Activated CD8-positive, alpha-beta T cell treated with anti-CD3 and anti-CD28 coated beads for 36 hours (primary cell): ENCODE data around the gene STK24. TPM values are rescaled to one million over a fixed set of nuclear protein-coding genes. Genes with fewer than 3 reads are reported as not detected.
A peak's percentile ranks its signal among the peaks of the same experiment; 100 is the strongest.

Experiments used
- ATAC-seq: fragments of 200-7000 bp; cut with Tn5 transposase; one replicate; pipeline ENCODE4 v1.10.0; 2021; ENCODE audit warnings: mild to moderate bottlenecking, moderate library complexity
- CTCF ChIA-PET: fragments of 350-600 bp; sonication (Branson Sonifier 250); formaldehyde crosslinking; loops from one replicate; lab custom pipeline; 2021; ENCODE audit warnings: antibody characterized with exemption; lab: Charles Lee
- POLR2A ChIA-PET: fragments of 350-600 bp; sonication (Branson Sonifier 250); formaldehyde crosslinking; loops from one replicate; lab custom pipeline; 2021; ENCODE audit warnings: antibody characterized with exemption; lab: Charles Lee
- DNase-seq: peaks from one replicate; pipeline ENCODE4 v3.0.0-alpha.2; 2020
- H3K27ac Mint-ChIP-seq: one replicate; pipeline ENCODE4 v1.8.0; 2021; ENCODE audit warnings: mild to moderate bottlenecking, mixed read lengths
- H3K27me3 Mint-ChIP-seq: one replicate; pipeline ENCODE4 v1.8.0; 2021; ENCODE audit warnings: mixed read lengths
- H3K36me3 Mint-ChIP-seq: one replicate; pipeline ENCODE4 v1.8.0; 2021; ENCODE audit warnings: low read depth, mixed read lengths
- H3K4me1 Mint-ChIP-seq: one replicate; pipeline ENCODE4 v1.8.0; 2021; ENCODE audit warnings: low read depth, mixed read lengths
- H3K4me3 Mint-ChIP-seq: one replicate; pipeline ENCODE4 v1.8.0; 2021; ENCODE audit warnings: mild to moderate bottlenecking, moderate library complexity, mixed read lengths
- H3K9me3 Mint-ChIP-seq: one replicate; pipeline ENCODE4 v1.8.0; 2021; ENCODE audit warnings: mixed read lengths
- intact Hi-C: fragments of 100-400 bp; cut with micrococcal nuclease; formaldehyde crosslinking; loops from one replicate; pipeline ENCODE4 v1.10.0; 2022
- total RNA-seq, 2 experiments: library from RNA; stranded (reverse); gene quantifications; one replicate each; pipeline ENCODE4 v1.2.3, GENCODE V29; 2021
- TF ChIP-seq, protein P1 (sequence below): fragments of 200-600 bp; IDR thresholded peaks from one replicate; pipeline ENCODE4 v1.8.0; 2022; ENCODE audit warnings: antibody characterized with exemption, mild to moderate bottlenecking

The STK24 gene
- total RNA-seq, 2 experiments from 2014 or later: 118 TPM

DNA sequence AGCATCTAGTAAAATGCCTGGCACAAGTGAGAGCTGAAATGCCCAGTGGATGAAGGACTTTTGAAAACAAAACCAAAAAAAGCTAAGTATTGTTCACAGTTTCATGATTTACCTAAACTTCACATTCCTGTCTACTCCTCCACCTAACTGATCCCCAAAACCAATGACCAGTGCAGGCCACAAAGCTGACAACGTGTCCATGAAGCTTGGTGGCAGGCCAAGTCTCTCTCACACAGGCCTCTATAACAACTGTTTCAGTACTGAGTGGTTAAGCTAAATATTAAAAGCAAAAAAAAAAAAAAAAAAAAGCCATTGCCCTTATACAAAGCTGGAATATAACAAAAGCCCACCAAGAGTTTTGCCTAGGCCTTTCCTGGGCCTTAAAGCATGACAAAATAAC lies 36.4 kb downstream of the STK24 start:
- no peaks in the 10 kb centered on the region for H3K27me3 Mint-ChIP-seq
- peaks cover 96% of the 10 kb centered on the region for H3K4me1 Mint-ChIP-seq

DNA sequence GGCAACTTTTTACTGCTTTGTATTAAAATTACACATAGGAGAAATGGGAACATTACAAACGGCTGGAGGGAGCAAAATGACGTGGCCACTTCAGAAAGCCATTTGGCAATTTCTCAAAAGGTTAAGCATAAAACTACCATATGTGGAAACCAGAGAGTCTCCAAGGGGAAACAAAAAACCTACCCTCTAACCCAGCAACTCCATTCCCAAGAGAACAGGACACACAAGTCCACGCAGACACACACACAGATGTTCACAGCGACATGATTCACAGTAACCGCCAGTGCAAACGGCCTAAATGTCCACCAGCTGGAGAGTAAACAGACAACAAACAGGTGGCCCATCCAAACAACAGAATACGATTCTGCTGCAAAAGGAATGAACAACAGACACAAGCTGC lies 37.2 kb downstream of the STK24 start:
- no peaks in the 10 kb centered on the region for H3K9me3 Mint-ChIP-seq
- no peak for ATAC-seq
- TF ChIP-seq, protein P1, sequence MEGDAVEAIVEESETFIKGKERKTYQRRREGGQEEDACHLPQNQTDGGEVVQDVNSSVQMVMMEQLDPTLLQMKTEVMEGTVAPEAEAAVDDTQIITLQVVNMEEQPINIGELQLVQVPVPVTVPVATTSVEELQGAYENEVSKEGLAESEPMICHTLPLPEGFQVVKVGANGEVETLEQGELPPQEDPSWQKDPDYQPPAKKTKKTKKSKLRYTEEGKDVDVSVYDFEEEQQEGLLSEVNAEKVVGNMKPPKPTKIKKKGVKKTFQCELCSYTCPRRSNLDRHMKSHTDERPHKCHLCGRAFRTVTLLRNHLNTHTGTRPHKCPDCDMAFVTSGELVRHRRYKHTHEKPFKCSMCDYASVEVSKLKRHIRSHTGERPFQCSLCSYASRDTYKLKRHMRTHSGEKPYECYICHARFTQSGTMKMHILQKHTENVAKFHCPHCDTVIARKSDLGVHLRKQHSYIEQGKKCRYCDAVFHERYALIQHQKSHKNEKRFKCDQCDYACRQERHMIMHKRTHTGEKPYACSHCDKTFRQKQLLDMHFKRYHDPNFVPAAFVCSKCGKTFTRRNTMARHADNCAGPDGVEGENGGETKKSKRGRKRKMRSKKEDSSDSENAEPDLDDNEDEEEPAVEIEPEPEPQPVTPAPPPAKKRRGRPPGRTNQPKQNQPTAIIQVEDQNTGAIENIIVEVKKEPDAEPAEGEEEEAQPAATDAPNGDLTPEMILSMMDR: no peak
- DNase-seq: no peak
- no peak overlapping the region for H3K4me3 Mint-ChIP-seq
- ChIA-PET POLR2A (interaction anchor here (1.2 to 7.4 kb wide), 4 partner anchors 10 to 26 kb away, joined by 3 to 41 read pairs (median 6); no protein-coding TSS in a partner anchor), CTCF (interaction anchor here (1.7 to 2.8 kb wide), 2 partner anchors 9 to 57 kb away, joined by 5 to 22 read pairs; no protein-coding TSS in a partner anchor)
- intact Hi-C loops: no loop called here
- peaks cover 32% of the 10 kb centered on the region for H3K36me3 Mint-ChIP-seq
- H3K27ac Mint-ChIP-seq: no peak overlapping the region
- no peaks in the 10 kb centered on the region for H3K27me3 Mint-ChIP-seq
- H3K4me1 Mint-ChIP-seq: peaks cover 96% of the 10 kb centered on the region

More for the DNA sequence above, 36.4 kb downstream of the STK24 start:
- no peak for DNase-seq
- H3K4me3 Mint-ChIP-seq: no peak overlapping the region
- TF ChIP-seq, protein P1: no peak
- POLR2A ChIA-PET: interaction anchor here (1.1 to 7.4 kb wide), 3 partner anchors 11 to 36 kb away, joined by 3 to 41 read pairs (median 10); no protein-coding TSS in a partner anchor
- H3K36me3 Mint-ChIP-seq: peaks cover 32% of the 10 kb centered on the region
- H3K27ac Mint-ChIP-seq: no peak overlapping the region
- H3K9me3 Mint-ChIP-seq: no peaks in the 10 kb centered on the region
- no peak for ATAC-seq
- intact Hi-C loops: no loop called here
- CTCF ChIA-PET: interaction anchor here (1.0 to 2.8 kb wide), 6 partner anchors 10 to 113 kb away, joined by 3 to 22 read pairs (median 5); no protein-coding TSS in a partner anchor

DNA sequence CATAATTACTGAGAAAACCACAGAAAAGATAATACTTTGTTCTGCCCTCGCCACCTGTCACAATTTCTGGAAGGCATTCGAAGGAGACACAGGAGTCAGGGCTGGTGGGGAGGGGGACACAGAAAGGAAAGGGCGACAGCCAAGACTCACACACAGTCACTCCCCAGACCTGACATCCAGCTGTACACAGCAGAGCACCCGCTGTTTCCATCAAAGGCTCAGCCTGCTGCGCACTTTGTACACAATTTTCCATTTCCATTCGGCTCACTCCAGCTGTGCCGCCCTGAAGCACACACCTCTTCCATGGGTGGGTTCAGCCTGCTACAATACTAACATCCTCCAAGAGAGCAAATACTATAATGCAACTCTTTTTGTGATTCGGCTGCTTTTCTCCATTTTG lies 38.0 kb downstream of the STK24 start:
- no peaks in the 10 kb centered on the region for H3K9me3 Mint-ChIP-seq
- POLR2A ChIA-PET: interaction anchor here (0.6 to 7.4 kb wide), 5 partner anchors 9 to 365 kb away, joined by 3 to 41 read pairs (median 3); no protein-coding TSS in a partner anchor
- DNase-seq (no peak), ATAC-seq (no peak)
- CTCF ChIA-PET: no interaction called here
- no peak overlapping the region for H3K4me3 Mint-ChIP-seq
- TF ChIP-seq, protein P1: no peak
- H3K4me1 Mint-ChIP-seq: peaks cover 96% of the 10 kb centered on the region
- peak overlapping the region; percentile 50 for H3K27ac Mint-ChIP-seq
- intact Hi-C loops: no loop called here
- no peaks in the 10 kb centered on the region for H3K27me3 Mint-ChIP-seq
- H3K36me3 Mint-ChIP-seq: peaks cover 35% of the 10 kb centered on the region

DNA sequence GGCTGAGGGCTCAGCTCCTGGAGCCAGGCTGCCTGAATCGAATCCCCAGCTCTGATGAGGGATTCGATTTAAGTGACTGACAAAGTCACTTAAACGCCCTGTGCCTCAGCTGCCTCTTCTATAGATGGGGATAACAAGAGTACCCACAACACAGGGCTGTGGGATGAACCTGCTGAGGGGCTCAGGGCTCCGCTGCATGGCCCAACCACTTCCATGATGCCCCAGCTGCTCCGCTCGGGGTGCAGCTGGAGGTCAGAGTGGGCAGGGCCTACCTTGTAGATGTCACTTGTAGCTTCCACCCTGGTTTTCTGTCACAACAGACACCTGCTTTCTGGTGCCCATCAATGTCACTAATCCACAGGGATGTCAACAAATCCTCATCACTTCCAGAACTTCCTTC lies 39.2 kb downstream of the STK24 start:
- H3K36me3 Mint-ChIP-seq: peaks cover 35% of the 10 kb centered on the region
- CTCF ChIA-PET: interaction anchor here (0.8 to 1.7 kb wide), 3 partner anchors 9 to 135 kb away, joined by 3 to 5 read pairs (median 3); no protein-coding TSS in a partner anchor
- peak; percentile 22 for DNase-seq
- no peaks in the 10 kb centered on the region for H3K27me3 Mint-ChIP-seq
- H3K9me3 Mint-ChIP-seq: no peaks in the 10 kb centered on the region
- intact Hi-C loops: no loop called here
- peak; percentile 35 for ATAC-seq
- H3K4me3 Mint-ChIP-seq: no peak overlapping the region
- H3K4me1 Mint-ChIP-seq: peaks cover 91% of the 10 kb centered on the region
- TF ChIP-seq, protein P1: no peak
- POLR2A ChIA-PET: interaction anchor here (0.8 to 7.4 kb wide), 3 partner anchors 8 to 92 kb away, joined by 3 to 41 read pairs (median 6); no protein-coding TSS in a partner anchor
- peak overlapping the region; percentile 27 for H3K27ac Mint-ChIP-seq

DNA sequence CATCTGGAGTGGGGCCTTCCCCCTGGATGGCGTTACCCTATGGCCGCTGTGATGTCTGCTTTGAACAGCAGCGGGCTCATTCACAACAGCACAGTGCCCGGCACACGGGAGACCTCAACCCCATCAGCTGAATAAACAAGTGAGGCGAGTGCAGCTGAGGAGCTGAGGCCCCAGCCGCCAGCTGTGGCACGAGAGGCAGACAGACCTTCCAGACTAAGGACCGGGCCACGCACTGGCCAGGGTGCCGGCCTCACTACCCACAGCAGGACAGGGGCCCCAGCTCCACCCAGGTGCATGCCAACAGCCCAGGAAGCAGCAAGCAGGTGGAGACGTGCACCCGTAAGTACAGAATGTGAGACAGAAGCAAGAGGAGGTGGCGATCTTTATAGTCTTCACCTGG lies 39.6 kb downstream of the STK24 start:
- H3K4me3 Mint-ChIP-seq: no peak overlapping the region
- TF ChIP-seq, protein P1: no peak
- ChIA-PET CTCF (interaction anchor here (0.8 to 1.7 kb wide), 3 partner anchors 8 to 136 kb away, joined by 3 to 5 read pairs (median 3); no protein-coding TSS in a partner anchor), POLR2A (interaction anchor here (0.8 to 7.4 kb wide), 3 partner anchors 8 to 92 kb away, joined by 3 to 41 read pairs (median 6); no protein-coding TSS in a partner anchor)
- no peaks in the 10 kb centered on the region for H3K9me3 Mint-ChIP-seq
- H3K27me3 Mint-ChIP-seq: no peaks in the 10 kb centered on the region
- no peak for DNase-seq
- peak overlapping the region; percentile 15 for H3K27ac Mint-ChIP-seq
- intact Hi-C loops: no loop called here
- H3K4me1 Mint-ChIP-seq: peaks cover 91% of the 10 kb centered on the region
- ATAC-seq: no peak
- peaks cover 30% of the 10 kb centered on the region for H3K36me3 Mint-ChIP-seq
